Thyroid gland (tissue), 4 donors: ENCODE data around the gene CASR. TPM values are rescaled to one million over a fixed set of nuclear protein-coding genes. Genes with fewer than 3 reads are reported as not detected.

Experiments used
- DNase-seq, 2 donors: peaks; one replicate each; pipeline ENCODE4 v3.0.0-alpha.2; 2019
- H3K27ac ChIP-seq, 3 donors: fragments of 200-600 bp; sonication (generic); 1 replicate in 2 of 3; 2 replicates in 1 of 3; pipeline ENCODE4 v1.5.1; 2016 to 2019; ENCODE audit warnings: mild to moderate bottlenecking in 1 of 3, moderate library complexity in 1 of 3
- H3K27me3 ChIP-seq: fragments of 200-600 bp; sonication (generic); one replicate; pipeline ENCODE4 v1.5.1; 2019
- H3K36me3 ChIP-seq, 2 donors: fragments of 200-600 bp; sonication (generic); one replicate each; pipeline ENCODE4 v1.5.1; 2016 to 2019
- H3K4me1 ChIP-seq, 2 donors: fragments of 200-600 bp; sonication (generic); one replicate each; pipeline ENCODE4 v1.5.1; 2017 to 2019
- H3K4me3 ChIP-seq, 3 donors: fragments of 200-600 bp; sonication (generic); replicated peaks in 1 of 3; 1 replicate in 2 of 3; 2 replicates in 1 of 3; pipeline ENCODE4 v1.5.1; 2016; ENCODE audit warnings: mild to moderate bottlenecking in 1 of 3
- H3K9me3 ChIP-seq: fragments of 200-600 bp; sonication (generic); one replicate; pipeline ENCODE4 v1.5.1; 2017
- POLR2A ChIP-seq, 2 donors: fragments of 450-650 bp; IDR thresholded peaks; one replicate each; pipeline ENCODE4 v1.6.1; 2017; ENCODE audit warnings: antibody characterized with exemption in 2 of 2, mild to moderate bottlenecking in 2 of 2, moderate library complexity in 1 of 2
- WGBS, 2 donors: methylation state at CpG; one replicate each; pipeline ENCODE4 v1.1.5; 2017; 5-methylcytosine and 5-hydroxymethylcytosine counted together
- intact Hi-C: fragments of 100-400 bp; cut with DNase I; formaldehyde crosslinking; loops from one replicate; pipeline ENCODE4 v1.15.1; 2023
- total RNA-seq, 4 donors: library from RNA; depleted of rRNA; stranded (reverse); fragments of >200 nt; gene quantifications; one replicate each; pipeline ENCODE4 v1.2.3, GENCODE V29; 2016
- TF ChIP-seq, protein P1 (sequence below), 6 experiments: fragments of 200-600 bp in 3 of 6; fragments of 450-650 bp in 3 of 6; sonication (generic) in 3 of 6; IDR thresholded peaks; one replicate each; pipeline ENCODE4 v1.5.1; 2016 to 2019; ENCODE audit warnings: antibody characterized with exemption in 6 of 6, mild to moderate bottlenecking in 2 of 6, inconsistent platforms in 1 of 6, moderate library complexity in 1 of 6

The CASR gene
- total RNA-seq, 4 donors from 2014 or later = under 0.01 to 1.2 (median 0.17) TPM; not detected in 1

DNA sequence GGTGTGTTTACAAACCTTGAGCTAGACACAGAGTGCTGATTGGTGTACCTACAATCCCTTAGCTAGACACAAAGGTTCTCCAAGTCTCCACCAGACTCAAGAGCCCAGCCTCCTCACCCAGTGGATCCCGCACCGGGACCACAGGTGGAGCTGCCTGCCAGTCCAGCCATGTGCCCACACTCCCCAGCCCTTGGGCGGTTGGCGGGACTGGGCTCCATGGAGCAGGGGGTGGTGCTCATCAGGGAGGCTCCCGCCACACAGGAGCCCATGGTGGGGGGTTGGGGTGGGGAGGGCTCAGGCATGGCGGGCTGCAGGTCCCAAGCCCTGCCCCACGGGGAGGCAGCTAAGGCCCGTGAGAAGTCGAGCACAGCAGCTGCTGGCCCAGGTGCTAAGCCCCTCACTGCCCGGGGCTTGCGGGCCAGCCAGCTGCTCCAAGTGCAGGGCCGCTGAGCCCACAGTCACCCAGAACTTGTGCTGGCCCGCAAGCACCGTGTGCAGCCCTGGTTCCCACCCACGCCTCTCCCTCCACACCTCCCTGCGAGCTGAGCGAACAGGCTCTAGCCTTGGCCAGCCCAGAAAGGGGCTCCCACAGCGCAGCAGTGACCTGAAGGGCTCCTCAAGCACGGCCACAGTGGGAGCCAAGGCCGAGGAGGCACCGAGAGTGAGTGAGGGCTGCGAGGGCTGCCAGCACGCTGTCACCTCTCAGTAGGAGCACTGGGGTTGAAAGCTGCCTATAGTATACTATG lies 43.7 kb downstream of the CASR start:
- no peaks in the 10 kb centered on the region for H3K4me1 ChIP-seq
- no peak overlapping the region for H3K4me3 ChIP-seq
- intact Hi-C loops = no loop called here
- no peak for DNase-seq
- no peaks in the 10 kb centered on the region for H3K9me3 ChIP-seq
- no peak overlapping the region for H3K27ac ChIP-seq
- TF ChIP-seq POLR2A (IDR thresholded peaks at IDR 0.05) = no peak
- TF ChIP-seq, protein P1, sequence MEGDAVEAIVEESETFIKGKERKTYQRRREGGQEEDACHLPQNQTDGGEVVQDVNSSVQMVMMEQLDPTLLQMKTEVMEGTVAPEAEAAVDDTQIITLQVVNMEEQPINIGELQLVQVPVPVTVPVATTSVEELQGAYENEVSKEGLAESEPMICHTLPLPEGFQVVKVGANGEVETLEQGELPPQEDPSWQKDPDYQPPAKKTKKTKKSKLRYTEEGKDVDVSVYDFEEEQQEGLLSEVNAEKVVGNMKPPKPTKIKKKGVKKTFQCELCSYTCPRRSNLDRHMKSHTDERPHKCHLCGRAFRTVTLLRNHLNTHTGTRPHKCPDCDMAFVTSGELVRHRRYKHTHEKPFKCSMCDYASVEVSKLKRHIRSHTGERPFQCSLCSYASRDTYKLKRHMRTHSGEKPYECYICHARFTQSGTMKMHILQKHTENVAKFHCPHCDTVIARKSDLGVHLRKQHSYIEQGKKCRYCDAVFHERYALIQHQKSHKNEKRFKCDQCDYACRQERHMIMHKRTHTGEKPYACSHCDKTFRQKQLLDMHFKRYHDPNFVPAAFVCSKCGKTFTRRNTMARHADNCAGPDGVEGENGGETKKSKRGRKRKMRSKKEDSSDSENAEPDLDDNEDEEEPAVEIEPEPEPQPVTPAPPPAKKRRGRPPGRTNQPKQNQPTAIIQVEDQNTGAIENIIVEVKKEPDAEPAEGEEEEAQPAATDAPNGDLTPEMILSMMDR (IDR thresholded peaks at IDR 0.05) = no peak
- no peaks in the 10 kb centered on the region for H3K27me3 ChIP-seq
- 89 to 94% methylated on average over 12 to 14 of the region's 23 CpGs for WGBS, 2 donors
- no peaks in the 10 kb centered on the region for H3K36me3 ChIP-seq

DNA sequence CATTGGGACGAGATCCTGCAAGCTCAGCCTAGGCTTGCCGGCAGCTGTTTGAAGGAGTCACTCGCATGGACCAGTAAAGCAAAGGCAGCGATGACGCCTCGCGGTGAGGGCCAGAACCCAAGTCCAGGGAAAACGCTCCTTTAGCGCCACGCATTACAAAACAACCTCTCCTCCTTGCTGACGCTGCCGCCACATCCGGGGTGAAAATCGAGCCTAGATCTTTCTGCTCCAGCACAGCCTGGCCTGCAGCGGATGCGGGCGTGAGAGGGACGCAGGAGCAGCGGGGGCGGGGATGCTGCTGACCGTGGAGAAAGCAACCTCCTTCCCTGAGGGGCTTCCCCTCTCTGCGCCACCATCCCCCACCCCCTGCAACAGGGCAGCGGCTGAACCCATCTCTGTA lies 46.7 kb downstream of the CASR start:
- Histone ChIP-seq H3K27me3 (no peaks in the 10 kb centered on the region), H3K9me3 (no peaks in the 10 kb centered on the region), H3K36me3 (no peaks in the 10 kb centered on the region), H3K4me3 (no peak overlapping the region), H3K27ac (no peak overlapping the region), H3K4me1 (no peaks in the 10 kb centered on the region)
- intact Hi-C loops = no loop called here
- TF ChIP-seq POLR2A (IDR thresholded peaks at IDR 0.05) = no peak
- TF ChIP-seq, protein P1 (IDR thresholded peaks at IDR 0.05) = no peak
- 76 to 79% methylated on average over 20 to 23 of the region's 23 CpGs for WGBS, 2 donors
- no peak for DNase-seq

DNA sequence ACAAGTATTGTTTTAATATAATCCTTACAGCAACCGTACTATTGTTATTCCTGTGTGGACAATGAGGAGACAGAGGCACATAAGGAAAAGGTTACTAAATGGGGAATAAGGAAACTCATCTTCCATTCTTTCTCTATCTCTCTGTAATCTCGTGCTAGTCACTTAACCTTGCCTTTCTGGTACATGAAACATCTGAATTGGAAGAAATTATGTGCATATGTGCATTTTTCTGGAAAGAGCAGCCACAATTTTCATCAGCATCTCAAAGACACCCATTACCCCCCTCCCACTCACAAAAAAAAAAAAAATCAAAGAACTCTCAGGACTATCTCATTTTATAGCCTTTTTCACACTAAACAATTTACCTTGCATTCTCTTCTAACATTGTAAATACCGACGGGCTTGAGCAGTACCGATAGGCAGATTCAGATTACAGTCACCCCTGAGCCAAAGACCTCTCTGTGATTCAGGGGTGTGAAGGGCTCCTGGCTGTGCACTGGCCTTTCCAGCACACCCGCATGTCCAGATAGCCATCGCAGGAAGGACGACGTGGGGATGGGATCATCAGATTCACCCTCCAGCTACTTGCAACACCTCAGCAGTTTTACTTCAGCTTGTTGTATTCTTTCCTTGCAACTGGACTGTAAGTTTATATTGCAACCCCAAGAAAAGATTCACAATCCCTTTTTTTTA lies 48.1 kb downstream of the CASR start:
- 77 to 80% methylated on average over 9 of the region's 9 CpGs for WGBS, 2 donors
- Histone ChIP-seq H3K27me3 (no peaks in the 10 kb centered on the region), H3K9me3 (no peaks in the 10 kb centered on the region), H3K36me3 (no peaks in the 10 kb centered on the region), H3K27ac (no peak overlapping the region), H3K4me1 (no peaks in the 10 kb centered on the region), H3K4me3 (no peak overlapping the region)
- intact Hi-C loops = no loop called here
- TF ChIP-seq POLR2A (IDR thresholded peaks at IDR 0.05) = no peak
- TF ChIP-seq, protein P1 (IDR thresholded peaks at IDR 0.05) = no peak
- no peak for DNase-seq

DNA sequence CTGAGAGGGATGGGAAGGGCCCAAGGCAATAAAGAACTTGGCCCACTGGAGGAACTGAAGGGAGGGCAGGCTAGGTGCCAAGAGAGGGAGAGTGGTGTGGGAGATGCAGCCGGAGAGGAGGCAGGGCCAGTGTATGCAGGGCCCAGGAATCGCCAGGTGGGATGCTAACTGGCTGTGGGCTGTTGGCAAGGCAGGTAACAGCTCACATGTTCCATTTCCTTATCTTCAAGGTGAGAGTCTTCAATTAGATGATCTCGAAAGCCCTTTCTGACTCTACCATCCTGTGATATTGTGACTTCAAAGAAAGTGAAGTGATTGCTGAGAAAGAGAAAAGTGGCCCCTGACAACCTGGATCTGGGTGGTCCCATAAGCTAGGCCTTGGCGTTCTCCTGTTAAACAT lies 49.0 kb downstream of the CASR start:
- DNase-seq = no peak
- no peaks in the 10 kb centered on the region for H3K9me3 ChIP-seq
- no peak for TF ChIP-seq POLR2A (IDR thresholded peaks at IDR 0.05)
- TF ChIP-seq, protein P1 (IDR thresholded peaks at IDR 0.05) = no peak
- intact Hi-C loops = no loop called here
- no peak overlapping the region for H3K27ac ChIP-seq
- no peak overlapping the region for H3K4me3 ChIP-seq
- 80 to 84% methylated on average over 4 of the region's 4 CpGs for WGBS, 2 donors
- H3K4me1 ChIP-seq = no peaks in the 10 kb centered on the region
- no peaks in the 10 kb centered on the region for H3K36me3 ChIP-seq
- no peaks in the 10 kb centered on the region for H3K27me3 ChIP-seq
